ENCODE results near the gene DNAJC5G. TPM values are rescaled to one million over a fixed set of nuclear protein-coding genes. Genes with fewer than 3 reads are reported as not detected.

DNAJC5G gene
- total and polyA plus RNA-seq, 12 donors = 0.14 to 2.9 (median 1.1) TPM; not detected in 4

DNA sequence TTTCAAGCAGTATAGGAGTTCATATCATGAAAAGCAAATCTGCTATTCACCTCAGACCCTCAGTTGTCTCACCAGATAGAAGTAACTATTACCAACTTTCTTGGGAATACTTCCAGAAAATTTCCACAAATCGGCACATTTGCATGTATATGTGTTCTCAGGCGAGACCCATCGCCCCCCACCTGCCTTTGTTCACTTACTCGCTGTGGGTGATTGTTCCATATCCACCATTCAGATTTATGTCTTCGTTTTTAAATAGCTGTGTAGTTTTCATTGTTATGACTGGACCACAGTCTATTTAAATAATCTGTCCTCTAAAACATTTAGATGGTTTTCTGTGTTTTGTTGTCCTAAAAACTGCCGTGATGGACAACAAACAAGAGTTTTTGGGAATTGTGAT is 10.2 kb downstream of the DNAJC5G start:
- Histone ChIP-seq H3K9me3 (replicated peaks in 1 of 3) (no peaks in the 10 kb centered on the region), H3K27me3 (no peaks in the 10 kb centered on the region), H3K4me3 (no peak overlapping the region), H3K36me3 (replicated peaks in 1 of 2) (no peaks in the 10 kb centered on the region), H3K4me1 (replicated peaks in 1 of 2) (peaks cover 18 to 28% of the 10 kb centered on the region in 2 donors), H3K27ac (no peak overlapping the region)
- 73 to 87% (median 80%) methylated on average over 6 of the region's 6 CpGs for WGBS, 4 donors
- intact Hi-C loops (cut with DNase I) = no loop called here
- no peak for TF ChIP-seq POLR2A (IDR thresholded peaks at IDR 0.05)
- TF ChIP-seq, protein P1, sequence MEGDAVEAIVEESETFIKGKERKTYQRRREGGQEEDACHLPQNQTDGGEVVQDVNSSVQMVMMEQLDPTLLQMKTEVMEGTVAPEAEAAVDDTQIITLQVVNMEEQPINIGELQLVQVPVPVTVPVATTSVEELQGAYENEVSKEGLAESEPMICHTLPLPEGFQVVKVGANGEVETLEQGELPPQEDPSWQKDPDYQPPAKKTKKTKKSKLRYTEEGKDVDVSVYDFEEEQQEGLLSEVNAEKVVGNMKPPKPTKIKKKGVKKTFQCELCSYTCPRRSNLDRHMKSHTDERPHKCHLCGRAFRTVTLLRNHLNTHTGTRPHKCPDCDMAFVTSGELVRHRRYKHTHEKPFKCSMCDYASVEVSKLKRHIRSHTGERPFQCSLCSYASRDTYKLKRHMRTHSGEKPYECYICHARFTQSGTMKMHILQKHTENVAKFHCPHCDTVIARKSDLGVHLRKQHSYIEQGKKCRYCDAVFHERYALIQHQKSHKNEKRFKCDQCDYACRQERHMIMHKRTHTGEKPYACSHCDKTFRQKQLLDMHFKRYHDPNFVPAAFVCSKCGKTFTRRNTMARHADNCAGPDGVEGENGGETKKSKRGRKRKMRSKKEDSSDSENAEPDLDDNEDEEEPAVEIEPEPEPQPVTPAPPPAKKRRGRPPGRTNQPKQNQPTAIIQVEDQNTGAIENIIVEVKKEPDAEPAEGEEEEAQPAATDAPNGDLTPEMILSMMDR (IDR thresholded peaks at IDR 0.05) = no peak
- DNase-seq = no peak

DNA sequence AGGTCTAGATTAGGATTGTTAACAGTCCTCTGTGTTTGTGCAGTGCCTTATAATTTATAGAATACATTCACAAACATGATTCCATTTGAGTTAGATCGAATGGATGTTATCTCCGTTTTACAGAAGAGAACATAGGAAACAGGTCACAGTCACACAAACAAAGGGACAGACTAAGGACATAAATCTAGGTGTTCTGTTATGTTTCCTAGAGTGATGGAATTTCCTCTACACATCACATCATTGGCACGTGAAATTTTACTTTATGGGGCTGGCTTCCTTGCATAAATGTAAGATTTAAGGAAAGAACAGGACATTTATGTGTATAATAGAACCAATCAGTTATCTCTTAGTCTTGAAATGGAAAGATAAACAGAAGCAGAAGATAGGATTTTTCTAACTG is 13.4 kb downstream of the DNAJC5G start:
- DNase-seq = no peak
- no peaks in the 10 kb centered on the region for H3K27me3 ChIP-seq
- no peaks in the 10 kb centered on the region for H3K9me3 ChIP-seq (replicated peaks in 1 of 3)
- H3K4me3 ChIP-seq = no peak overlapping the region
- 38 to 54% (median 46%) methylated on average over 3 of the region's 3 CpGs for WGBS, 4 donors
- peaks cover 12 to 14% of the 10 kb centered on the region in 2 donors for H3K4me1 ChIP-seq (replicated peaks in 1 of 2)
- TF ChIP-seq, protein P1 (IDR thresholded peaks at IDR 0.05) = no peak
- no peak for TF ChIP-seq POLR2A (IDR thresholded peaks at IDR 0.05)
- H3K36me3 ChIP-seq (replicated peaks in 1 of 2) = no peaks in the 10 kb centered on the region
- peak overlapping the region in 1 of 5 donors; percentile 14 for H3K27ac ChIP-seq
- intact Hi-C loops (cut with DNase I) = no loop called here

DNA sequence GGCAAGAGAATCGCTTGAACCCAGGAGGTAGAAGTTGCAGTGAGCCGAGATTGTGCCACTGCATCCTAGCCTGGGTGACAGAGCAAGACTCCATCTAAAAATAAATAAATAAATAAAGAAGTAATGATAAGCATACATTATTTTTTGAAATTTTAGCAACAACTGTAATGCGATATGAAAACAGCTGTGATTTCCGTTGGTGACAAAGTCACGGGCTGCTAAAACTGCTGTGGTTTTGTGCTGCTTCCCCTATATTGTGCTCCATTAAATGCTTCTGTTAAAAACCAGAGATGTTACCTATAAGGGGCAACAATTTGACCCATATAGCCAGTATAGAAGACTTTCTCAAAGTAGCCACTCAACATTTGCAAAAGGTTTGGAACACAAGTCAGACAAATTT is 15.3 kb downstream of the DNAJC5G start:
- 78 to 88% (median 83%) methylated on average over 5 of the region's 5 CpGs for WGBS, 4 donors

DNA sequence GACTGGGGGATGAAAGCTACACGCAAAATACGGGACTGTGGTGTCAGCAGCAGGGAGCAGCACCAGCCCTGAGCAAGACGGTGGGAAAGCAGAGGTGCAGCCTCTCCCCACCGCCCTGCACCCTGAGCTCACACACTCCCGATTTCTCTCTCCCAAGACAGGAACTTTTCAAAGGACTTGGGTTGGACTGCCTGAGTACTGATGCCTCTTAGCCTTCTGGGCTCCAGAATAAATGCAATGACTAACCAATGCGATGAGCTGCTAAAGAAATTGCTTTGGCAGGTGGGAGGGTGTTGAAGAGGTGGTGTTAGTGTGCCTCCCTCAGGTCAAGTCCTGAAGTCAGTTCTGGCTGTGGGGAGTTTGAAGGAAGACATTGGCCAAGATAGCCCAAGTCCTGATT is 16.6 kb downstream of the DNAJC5G start:
- WGBS, 4 donors = 66 to 79% (median 70%) methylated on average over 6 of the region's 6 CpGs
- Histone ChIP-seq H3K36me3 (replicated peaks in 1 of 2) (no peaks in the 10 kb centered on the region), H3K27me3 (no peaks in the 10 kb centered on the region), H3K27ac (no peak overlapping the region), H3K4me1 (replicated peaks in 1 of 2) (peaks cover 19 to 20% of the 10 kb centered on the region in 2 donors), H3K9me3 (replicated peaks in 1 of 3) (no peaks in the 10 kb centered on the region), H3K4me3 (no peak overlapping the region)
- TF ChIP-seq, protein P1 (IDR thresholded peaks at IDR 0.05) = no peak
- no peak for TF ChIP-seq POLR2A (IDR thresholded peaks at IDR 0.05)
- DNase-seq = no peak
- intact Hi-C loops (cut with DNase I) = no loop called here

More for the DNA sequence above, 15.3 kb downstream of the DNAJC5G start:
- Histone ChIP-seq H3K27me3 (no peaks in the 10 kb centered on the region), H3K27ac (no peak overlapping the region), H3K4me3 (no peak overlapping the region), H3K9me3 (replicated peaks in 1 of 3) (no peaks in the 10 kb centered on the region), H3K36me3 (replicated peaks in 1 of 2) (no peaks in the 10 kb centered on the region), H3K4me1 (replicated peaks in 1 of 2) (peaks cover 19 to 20% of the 10 kb centered on the region in 2 donors)
- intact Hi-C loops (cut with DNase I) = no loop called here
- TF ChIP-seq, protein P1 (IDR thresholded peaks at IDR 0.05) = no peak
- TF ChIP-seq POLR2A (IDR thresholded peaks at IDR 0.05) = no peak
- no peak for DNase-seq
